WTC11 (cell line): Measurements from ENCODE around the gene SULT2B1. TPM values are rescaled to one million over a fixed set of nuclear protein-coding genes. Genes with fewer than 3 reads are reported as not detected.

Experiments
- ATAC-seq: fragments of 200-7000 bp; cut with Tn5 transposase; 2 replicates; pipeline ENCODE4 v1.10.0; 2021; ENCODE audit warnings: mild to moderate bottlenecking, moderate library complexity
- CTCF ChIA-PET: fragments of 300-600 bp; sonication (Branson Sonifier 250); formaldehyde crosslinking; loops from one replicate; lab custom pipeline; 2021; ENCODE audit warnings: antibody characterized with exemption; lab: Charles Lee
- POLR2A ChIA-PET: fragments of 350-600 bp; sonication (Branson Sonifier 250); formaldehyde crosslinking; loops from one replicate; lab custom pipeline; 2021; ENCODE audit warnings: antibody characterized with exemption; lab: Charles Lee
- DNase-seq: peaks from one replicate; pipeline ENCODE4 v3.0.0; 2021; ENCODE audit warnings: low spot score
- H3K27ac Mint-ChIP-seq: 2 replicates; pipeline ENCODE4 v1.8.0; 2021; ENCODE audit warnings: mixed read lengths
- H3K27me3 Mint-ChIP-seq: 2 replicates; pipeline ENCODE4 v1.8.0; 2021; ENCODE audit warnings: low read depth, mild to moderate bottlenecking, moderate library complexity, mixed read lengths
- H3K36me3 Mint-ChIP-seq: 2 replicates; pipeline ENCODE4 v1.8.0; 2021; ENCODE audit warnings: mixed read lengths
- H3K4me1 Mint-ChIP-seq: 2 replicates; pipeline ENCODE4 v1.8.0; 2022; ENCODE audit warnings: mixed read lengths
- H3K4me3 Mint-ChIP-seq: 2 replicates; pipeline ENCODE4 v1.8.0; 2021; ENCODE audit warnings: mild to moderate bottlenecking, moderate library complexity, mixed read lengths
- H3K9me3 Mint-ChIP-seq: 2 replicates; pipeline ENCODE4 v1.8.0; 2021; ENCODE audit warnings: mixed read lengths
- ESRRA ChIP-seq: sonication (generic); formaldehyde crosslinking; IDR thresholded peaks from 2 replicates; pipeline ENCODE4 v1.8.1; 2022; ENCODE audit warnings: mild to moderate bottlenecking, missing genetic modification reagents, borderline replicate concordance
- FOXK1 ChIP-seq: sonication (generic); formaldehyde crosslinking; IDR thresholded peaks from 2 replicates; pipeline ENCODE4 v1.8.0; 2022; ENCODE audit warnings: mild to moderate bottlenecking, moderate library complexity, missing genetic modification reagents
- GABPB1 ChIP-seq: sonication (generic); formaldehyde crosslinking; IDR thresholded peaks from 2 replicates; pipeline ENCODE4 v1.8.1; 2023; ENCODE audit warnings: mild to moderate bottlenecking, missing genetic modification reagents
- GRHL2 ChIP-seq: fragments of 250-450 bp; sonication (Bioruptor Pico); IDR thresholded peaks from 2 replicates; pipeline ENCODE4 v1.8.0; 2022; ENCODE audit warnings: mild to moderate bottlenecking, moderate library complexity; ENCODE audit not compliant: insufficient replicate concordance, severe bottlenecking
- HMGA2 ChIP-seq: fragments of 250-450 bp; sonication (Bioruptor Pico); IDR thresholded peaks from 2 replicates; pipeline ENCODE4 v1.4.0; 2021; ENCODE audit warnings: mild to moderate bottlenecking, moderate library complexity
- IRF2 ChIP-seq: sonication (generic); formaldehyde crosslinking; IDR thresholded peaks from 2 replicates; pipeline ENCODE4 v1.8.0; 2022; ENCODE audit warnings: low read depth, missing genetic modification reagents, borderline replicate concordance
- JAZF1 ChIP-seq: fragments of 250-450 bp; sonication (Bioruptor Pico); IDR thresholded peaks from 2 replicates; pipeline ENCODE4 v1.9.0; 2021; ENCODE audit warnings: moderate library complexity, mild to moderate bottlenecking, inconsistent platforms
- JUN ChIP-seq: sonication (generic); formaldehyde crosslinking; IDR thresholded peaks from 2 replicates; pipeline ENCODE4 v1.8.0; 2023; ENCODE audit warnings: mild to moderate bottlenecking, missing genetic modification reagents
- KAT7 ChIP-seq: sonication (generic); formaldehyde crosslinking; IDR thresholded peaks from 2 replicates; pipeline ENCODE4 v1.8.1; 2023; ENCODE audit warnings: missing genetic modification reagents, mild to moderate bottlenecking, borderline replicate concordance
- OVOL2 ChIP-seq: fragments of 250-450 bp; sonication (Bioruptor Pico); IDR thresholded peaks from 2 replicates; pipeline ENCODE4 v1.9.0; 2021; ENCODE audit warnings: mild to moderate bottlenecking, borderline replicate concordance
- PRRX2 ChIP-seq: fragments of 250-450 bp; sonication (Bioruptor Pico); IDR thresholded peaks from 2 replicates; pipeline ENCODE4 v1.8.0; 2021; ENCODE audit warnings: mild to moderate bottlenecking
- RORB ChIP-seq: fragments of 250-450 bp; sonication (Bioruptor Pico); IDR thresholded peaks from 2 replicates; pipeline ENCODE4 v1.9.0; 2021; ENCODE audit warnings: mild to moderate bottlenecking
- SP1 ChIP-seq: sonication (generic); formaldehyde crosslinking; conservative IDR thresholded peaks from 2 replicates; pipeline ENCODE4 v1.8.1; 2022; ENCODE audit warnings: missing genetic modification reagents
- TEAD4 ChIP-seq: sonication (generic); formaldehyde crosslinking; IDR thresholded peaks from 2 replicates; pipeline ENCODE4 v1.8.0; 2022; ENCODE audit warnings: mild to moderate bottlenecking, missing genetic modification reagents
- ZNF138 ChIP-seq: sonication (generic); formaldehyde crosslinking; conservative IDR thresholded peaks from 2 replicates; pipeline ENCODE4 v1.8.1; 2022; ENCODE audit warnings: mild to moderate bottlenecking, moderate library complexity, missing genetic modification reagents
- ZNF423 ChIP-seq: fragments of 250-450 bp; sonication (Bioruptor Pico); IDR thresholded peaks from 2 replicates; pipeline ENCODE4 v2.1.2; 2022; ENCODE audit warnings: mild to moderate bottlenecking, moderate library complexity
- total RNA-seq: library from RNA; stranded (reverse); gene quantifications from 3 replicates; pipeline ENCODE4 v1.2.3, GENCODE V29; 2021
- TF ChIP-seq, protein P1 (sequence below): fragments of 250-450 bp; sonication (Bioruptor Pico); IDR thresholded peaks from 2 replicates; pipeline ENCODE4 v1.9.0; 2021; ENCODE audit warnings: mild to moderate bottlenecking
- TF ChIP-seq, protein P2 (sequence below): sonication (generic); formaldehyde crosslinking; IDR thresholded peaks from 2 replicates; pipeline ENCODE4 v1.8.0; 2022; ENCODE audit warnings: mild to moderate bottlenecking, missing genetic modification reagents
- TF ChIP-seq, protein P3 (sequence below): sonication (generic); formaldehyde crosslinking; IDR thresholded peaks from 2 replicates; pipeline ENCODE4 v1.8.0; 2023; ENCODE audit warnings: missing genetic modification reagents, mild to moderate bottlenecking, borderline replicate concordance
- TF ChIP-seq, protein P4 (sequence below): sonication (generic); formaldehyde crosslinking; IDR thresholded peaks from 2 replicates; pipeline ENCODE4 v1.8.0; 2022; ENCODE audit warnings: mild to moderate bottlenecking, missing genetic modification reagents

The SULT2B1 gene
- total RNA-seq, 1 experiment from 2014 or later: 0.96 TPM

DNA sequence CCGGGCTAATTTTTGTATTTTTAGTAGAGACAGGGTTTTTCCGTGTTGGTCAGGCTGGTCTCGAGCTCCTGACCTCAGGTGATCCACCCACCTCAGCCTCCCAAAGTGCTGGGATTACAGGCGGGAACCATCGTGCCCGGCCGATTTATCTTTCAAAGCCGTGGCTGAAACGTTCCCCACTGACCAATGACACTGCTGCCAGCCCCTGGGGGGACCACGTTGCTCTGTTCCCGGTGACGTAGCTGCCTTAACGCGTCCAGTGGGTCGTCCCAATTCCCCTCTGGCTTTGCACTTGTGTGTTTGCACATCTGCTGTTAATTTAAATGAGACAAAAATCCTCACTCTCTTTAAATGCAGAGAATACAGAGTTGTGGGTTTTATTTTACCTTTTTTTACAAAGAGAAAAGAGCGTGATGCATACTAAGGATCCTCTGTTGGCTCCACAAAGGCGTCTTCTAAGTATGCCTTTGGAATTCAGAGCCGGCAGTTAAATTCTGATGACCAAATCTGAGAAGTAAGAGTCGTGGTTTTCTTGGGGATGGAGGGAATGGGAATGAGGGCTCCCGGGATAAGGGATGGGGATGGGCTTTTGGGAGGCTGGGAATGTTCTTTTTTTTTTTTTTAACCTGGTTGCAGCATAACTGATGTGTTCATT is 21.8 kb upstream of the SULT2B1 start (continued):
- TF ChIP-seq OVOL2 (CRISPR knock-in tag) (no peak), ZNF138 (CRISPR knock-in tag) (no peak), GABPB1 (no peak), ZNF423 (CRISPR knock-in tag) (no peak), GRHL2 (no peak), PRRX2 (no peak), HMGA2 (no peak), FOXK1 (CRISPR knock-in tag) (no peak), IRF2 (CRISPR knock-in tag) (no peak)
- TF ChIP-seq, protein P1, sequence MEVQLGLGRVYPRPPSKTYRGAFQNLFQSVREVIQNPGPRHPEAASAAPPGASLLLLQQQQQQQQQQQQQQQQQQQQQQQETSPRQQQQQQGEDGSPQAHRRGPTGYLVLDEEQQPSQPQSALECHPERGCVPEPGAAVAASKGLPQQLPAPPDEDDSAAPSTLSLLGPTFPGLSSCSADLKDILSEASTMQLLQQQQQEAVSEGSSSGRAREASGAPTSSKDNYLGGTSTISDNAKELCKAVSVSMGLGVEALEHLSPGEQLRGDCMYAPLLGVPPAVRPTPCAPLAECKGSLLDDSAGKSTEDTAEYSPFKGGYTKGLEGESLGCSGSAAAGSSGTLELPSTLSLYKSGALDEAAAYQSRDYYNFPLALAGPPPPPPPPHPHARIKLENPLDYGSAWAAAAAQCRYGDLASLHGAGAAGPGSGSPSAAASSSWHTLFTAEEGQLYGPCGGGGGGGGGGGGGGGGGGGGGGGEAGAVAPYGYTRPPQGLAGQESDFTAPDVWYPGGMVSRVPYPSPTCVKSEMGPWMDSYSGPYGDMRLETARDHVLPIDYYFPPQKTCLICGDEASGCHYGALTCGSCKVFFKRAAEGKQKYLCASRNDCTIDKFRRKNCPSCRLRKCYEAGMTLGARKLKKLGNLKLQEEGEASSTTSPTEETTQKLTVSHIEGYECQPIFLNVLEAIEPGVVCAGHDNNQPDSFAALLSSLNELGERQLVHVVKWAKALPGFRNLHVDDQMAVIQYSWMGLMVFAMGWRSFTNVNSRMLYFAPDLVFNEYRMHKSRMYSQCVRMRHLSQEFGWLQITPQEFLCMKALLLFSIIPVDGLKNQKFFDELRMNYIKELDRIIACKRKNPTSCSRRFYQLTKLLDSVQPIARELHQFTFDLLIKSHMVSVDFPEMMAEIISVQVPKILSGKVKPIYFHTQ: no peak
- TF ChIP-seq, protein P2, sequence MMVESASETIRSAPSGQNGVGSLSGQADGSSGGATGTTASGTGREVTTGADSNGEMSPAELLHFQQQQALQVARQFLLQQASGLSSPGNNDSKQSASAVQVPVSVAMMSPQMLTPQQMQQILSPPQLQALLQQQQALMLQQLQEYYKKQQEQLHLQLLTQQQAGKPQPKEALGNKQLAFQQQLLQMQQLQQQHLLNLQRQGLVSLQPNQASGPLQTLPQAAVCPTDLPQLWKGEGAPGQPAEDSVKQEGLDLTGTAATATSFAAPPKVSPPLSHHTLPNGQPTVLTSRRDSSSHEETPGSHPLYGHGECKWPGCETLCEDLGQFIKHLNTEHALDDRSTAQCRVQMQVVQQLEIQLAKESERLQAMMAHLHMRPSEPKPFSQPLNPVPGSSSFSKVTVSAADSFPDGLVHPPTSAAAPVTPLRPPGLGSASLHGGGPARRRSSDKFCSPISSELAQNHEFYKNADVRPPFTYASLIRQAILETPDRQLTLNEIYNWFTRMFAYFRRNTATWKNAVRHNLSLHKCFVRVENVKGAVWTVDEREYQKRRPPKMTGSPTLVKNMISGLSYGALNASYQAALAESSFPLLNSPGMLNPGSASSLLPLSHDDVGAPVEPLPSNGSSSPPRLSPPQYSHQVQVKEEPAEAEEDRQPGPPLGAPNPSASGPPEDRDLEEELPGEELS (CRISPR knock-in tag): no peak
- TF ChIP-seq, protein P3, sequence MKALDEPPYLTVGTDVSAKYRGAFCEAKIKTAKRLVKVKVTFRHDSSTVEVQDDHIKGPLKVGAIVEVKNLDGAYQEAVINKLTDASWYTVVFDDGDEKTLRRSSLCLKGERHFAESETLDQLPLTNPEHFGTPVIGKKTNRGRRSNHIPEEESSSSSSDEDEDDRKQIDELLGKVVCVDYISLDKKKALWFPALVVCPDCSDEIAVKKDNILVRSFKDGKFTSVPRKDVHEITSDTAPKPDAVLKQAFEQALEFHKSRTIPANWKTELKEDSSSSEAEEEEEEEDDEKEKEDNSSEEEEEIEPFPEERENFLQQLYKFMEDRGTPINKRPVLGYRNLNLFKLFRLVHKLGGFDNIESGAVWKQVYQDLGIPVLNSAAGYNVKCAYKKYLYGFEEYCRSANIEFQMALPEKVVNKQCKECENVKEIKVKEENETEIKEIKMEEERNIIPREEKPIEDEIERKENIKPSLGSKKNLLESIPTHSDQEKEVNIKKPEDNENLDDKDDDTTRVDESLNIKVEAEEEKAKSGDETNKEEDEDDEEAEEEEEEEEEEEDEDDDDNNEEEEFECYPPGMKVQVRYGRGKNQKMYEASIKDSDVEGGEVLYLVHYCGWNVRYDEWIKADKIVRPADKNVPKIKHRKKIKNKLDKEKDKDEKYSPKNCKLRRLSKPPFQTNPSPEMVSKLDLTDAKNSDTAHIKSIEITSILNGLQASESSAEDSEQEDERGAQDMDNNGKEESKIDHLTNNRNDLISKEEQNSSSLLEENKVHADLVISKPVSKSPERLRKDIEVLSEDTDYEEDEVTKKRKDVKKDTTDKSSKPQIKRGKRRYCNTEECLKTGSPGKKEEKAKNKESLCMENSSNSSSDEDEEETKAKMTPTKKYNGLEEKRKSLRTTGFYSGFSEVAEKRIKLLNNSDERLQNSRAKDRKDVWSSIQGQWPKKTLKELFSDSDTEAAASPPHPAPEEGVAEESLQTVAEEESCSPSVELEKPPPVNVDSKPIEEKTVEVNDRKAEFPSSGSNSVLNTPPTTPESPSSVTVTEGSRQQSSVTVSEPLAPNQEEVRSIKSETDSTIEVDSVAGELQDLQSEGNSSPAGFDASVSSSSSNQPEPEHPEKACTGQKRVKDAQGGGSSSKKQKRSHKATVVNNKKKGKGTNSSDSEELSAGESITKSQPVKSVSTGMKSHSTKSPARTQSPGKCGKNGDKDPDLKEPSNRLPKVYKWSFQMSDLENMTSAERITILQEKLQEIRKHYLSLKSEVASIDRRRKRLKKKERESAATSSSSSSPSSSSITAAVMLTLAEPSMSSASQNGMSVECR (CRISPR knock-in tag): no peak
- TF ChIP-seq, protein P4, sequence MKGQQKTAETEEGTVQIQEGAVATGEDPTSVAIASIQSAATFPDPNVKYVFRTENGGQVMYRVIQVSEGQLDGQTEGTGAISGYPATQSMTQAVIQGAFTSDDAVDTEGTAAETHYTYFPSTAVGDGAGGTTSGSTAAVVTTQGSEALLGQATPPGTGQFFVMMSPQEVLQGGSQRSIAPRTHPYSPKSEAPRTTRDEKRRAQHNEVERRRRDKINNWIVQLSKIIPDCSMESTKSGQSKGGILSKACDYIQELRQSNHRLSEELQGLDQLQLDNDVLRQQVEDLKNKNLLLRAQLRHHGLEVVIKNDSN (CRISPR knock-in tag): no peak

DNA sequence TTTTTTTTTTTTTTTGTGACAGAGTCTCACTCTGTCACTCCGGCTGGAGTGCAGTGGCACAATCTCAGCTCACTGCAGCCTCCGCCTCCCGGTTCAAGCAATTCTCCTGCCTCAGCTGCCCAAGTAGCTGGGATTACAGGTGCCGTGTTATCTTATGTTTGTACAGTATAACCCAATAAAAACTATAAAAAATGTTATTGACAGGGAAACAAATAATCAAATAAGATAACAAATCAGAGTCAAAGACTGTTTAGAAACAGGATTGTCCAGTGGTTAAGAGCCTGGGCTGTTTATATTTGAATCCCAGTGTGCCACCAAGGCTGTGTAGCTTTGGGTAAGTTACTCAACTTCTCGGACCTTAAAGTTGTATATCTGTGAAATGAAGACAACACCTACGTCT is 21.2 kb upstream of the SULT2B1 start:
- Mint-ChIP-seq H3K27ac (no peak overlapping the region), H3K4me1 (peaks cover 6% of the 10 kb centered on the region), H3K9me3 (peaks cover 31% of the 10 kb centered on the region), H3K4me3 (no peak overlapping the region), H3K27me3 (peaks cover 10% of the 10 kb centered on the region), H3K36me3 (peaks cover 27% of the 10 kb centered on the region)
- POLR2A ChIA-PET: interaction anchor here (1.0 kb wide), 1 partner anchor 10 kb away, joined by 4 read pairs; no protein-coding TSS in a partner anchor
- CTCF ChIA-PET: interaction anchor here (0.6 to 2.4 kb wide), 6 partner anchors 9 to 206 kb away, joined by 3 to 5 read pairs (median 4); no protein-coding TSS in a partner anchor
- DNase-seq (no peak), ATAC-seq (no peak)
- TF ChIP-seq JAZF1 (CRISPR knock-in tag): no peak
- no peak for TF ChIP-seq KAT7 (CRISPR knock-in tag)
- TF ChIP-seq JUN: no peak
- TF ChIP-seq SP1 (CRISPR knock-in tag): no peak
- TF ChIP-seq ESRRA (CRISPR knock-in tag): no peak
- no peak for TF ChIP-seq RORB
- TF ChIP-seq TEAD4 (CRISPR knock-in tag): no peak
